Naive B cell (primary cell): Measurements from ENCODE around the gene COX7A1. TPM values are rescaled to one million over a fixed set of nuclear protein-coding genes. Genes with fewer than 3 reads are reported as not detected.
A peak's percentile ranks its signal among the peaks of the same experiment; 100 is the strongest.

ENCODE experiments used
- ATAC-seq, 2 donors: fragments of 150-1000 bp; cut with Tn5 transposase; 2 replicates each; pipeline ENCODE4 v1.10.0; 2021; ENCODE audit warnings: low read depth in 2 of 2, mild to moderate bottlenecking in 2 of 2, moderate library complexity in 2 of 2
- DNase-seq: peaks from one replicate; pipeline ENCODE4 v3.0.0; 2022
- H3K27ac Mint-ChIP-seq, 6 donors: one replicate each; pipeline ENCODE4 v1.8.0; 2020 to 2022; ENCODE audit warnings: mild to moderate bottlenecking in 6 of 6, mixed read lengths in 6 of 6, moderate library complexity in 5 of 6, inconsistent platforms in 2 of 6
- H3K27me3 Mint-ChIP-seq, 3 donors: one replicate each; pipeline ENCODE4 v1.8.0; 2021 to 2022; ENCODE audit warnings: mixed read lengths in 3 of 3, mild to moderate bottlenecking in 1 of 3
- H3K36me3 Mint-ChIP-seq, 2 donors: one replicate each; pipeline ENCODE4 v1.8.0; 2020 to 2022; ENCODE audit warnings: mixed read lengths in 2 of 2, inconsistent platforms in 1 of 2, mild to moderate bottlenecking in 1 of 2
- H3K4me1 Mint-ChIP-seq, 3 donors: one replicate each; pipeline ENCODE4 v1.8.0; 2020 to 2022; ENCODE audit warnings: mixed read lengths in 3 of 3, inconsistent platforms in 1 of 3, mild to moderate bottlenecking in 1 of 3, moderate library complexity in 1 of 3
- H3K4me3 Mint-ChIP-seq, 8 donors: one replicate each; pipeline ENCODE4 v1.8.0; 2020 to 2022; ENCODE audit warnings: mild to moderate bottlenecking in 8 of 8, mixed read lengths in 8 of 8, moderate library complexity in 8 of 8, inconsistent platforms in 2 of 8
- H3K9me3 Mint-ChIP-seq, 7 donors: one replicate each; pipeline ENCODE4 v1.8.0; 2020 to 2022; ENCODE audit warnings: mixed read lengths in 7 of 7, mild to moderate bottlenecking in 5 of 7, inconsistent platforms in 2 of 7, moderate library complexity in 1 of 7
- polyA plus RNA-seq, 6 donors: library from polyadenylated mRNA; unstranded; fragments of 300-500 nt; fragmentation: Illumina TruSeq; gene quantifications; one replicate each; pipeline ENCODE4 v1.2.3, GENCODE V29; 2021; ENCODE audit warnings: low read depth in 6 of 6

Gene COX7A1
- polyA plus RNA-seq, 6 donors from 2014 or later = not detected

DNA sequence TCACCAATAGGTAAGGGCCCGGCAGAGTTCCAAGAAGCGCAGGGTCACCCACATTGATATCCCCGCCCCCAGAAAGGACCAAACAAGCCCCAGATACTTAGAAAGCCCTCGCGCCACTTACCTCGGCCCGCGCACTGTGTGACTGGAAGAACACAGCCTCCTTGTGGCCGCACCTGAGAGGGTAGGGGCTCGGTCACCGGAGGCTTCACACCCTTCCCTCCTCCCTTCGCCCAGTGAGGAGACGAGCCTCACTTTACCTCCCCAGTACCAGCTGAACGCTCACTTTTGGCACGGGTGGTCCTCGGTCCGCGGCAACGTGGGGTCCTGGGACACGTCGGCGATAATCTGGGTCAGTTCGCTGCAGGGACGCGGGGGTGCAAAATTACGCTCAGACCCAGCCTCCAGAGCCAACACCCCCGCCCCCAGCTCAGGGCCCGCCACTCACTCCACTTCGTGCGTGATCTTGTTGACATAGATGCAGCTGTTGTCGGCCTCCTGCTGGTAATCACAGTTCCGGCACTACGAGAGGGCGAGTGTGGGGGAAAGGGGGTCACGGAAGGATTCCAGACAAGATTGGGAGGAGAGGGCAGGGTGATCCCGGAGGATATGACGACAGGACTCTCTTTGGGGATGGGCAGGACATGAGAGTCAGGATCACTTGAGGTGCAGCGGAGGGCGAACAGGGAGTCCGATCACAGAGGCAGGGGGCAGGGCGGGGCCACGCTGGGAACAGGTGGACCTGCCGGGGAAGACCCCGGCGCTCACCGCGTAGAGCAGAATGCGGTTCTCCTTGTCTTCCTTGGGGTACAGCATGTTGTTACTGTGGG, 38.1 kb downstream of the COX7A1 start:
- H3K4me3 Mint-ChIP-seq = peak overlapping the region; percentile 81 to 99 (median 96)
- H3K36me3 Mint-ChIP-seq = peaks cover 5 to 18% of the 10 kb centered on the region in 2 donors
- ATAC-seq = peak in 1 of 2 donors; percentile 2
- H3K27me3 Mint-ChIP-seq = no peaks in the 10 kb centered on the region
- no peak for DNase-seq
- H3K27ac Mint-ChIP-seq = peak overlapping the region; percentile 98 to 100 (median 98)
- H3K4me1 Mint-ChIP-seq = peaks cover 36 to 54% (median 49%) of the 10 kb centered on the region in 3 donors
- no peaks in the 10 kb centered on the region for H3K9me3 Mint-ChIP-seq

- no peaks in the 10 kb centered on the region for H3K9me3 Mint-ChIP-seq
- peak overlapping the region in 2 of 6 donors; percentile 79 to 98 for H3K27ac Mint-ChIP-seq
- peaks cover 5 to 16% of the 10 kb centered on the region in 2 donors for H3K36me3 Mint-ChIP-seq
- ATAC-seq (no peak), DNase-seq (no peak)
- no peaks in the 10 kb centered on the region for H3K27me3 Mint-ChIP-seq
- H3K4me3 Mint-ChIP-seq = peak overlapping the region; percentile 81 to 99 (median 96)
- peaks cover 36 to 50% (median 43%) of the 10 kb centered on the region in 3 donors for H3K4me1 Mint-ChIP-seq
Observed at GRCh38 chr19:36113425-36113824, 38.8 kb downstream of the COX7A1 start.

GRCh38 chr19:36112678-36113077, 39.6 kb downstream of the COX7A1 start:
- no peak for DNase-seq
- Mint-ChIP-seq H3K27ac (peak overlapping the region in 4 of 6 donors; percentile 12 to 98 (median 72)), H3K9me3 (no peaks in the 10 kb centered on the region), H3K4me1 (peaks cover 33 to 44% (median 42%) of the 10 kb centered on the region in 3 donors), H3K27me3 (no peaks in the 10 kb centered on the region), H3K4me3 (peak overlapping the region in 7 of 8 donors; percentile 68 to 96 (median 83)), H3K36me3 (peaks cover 0 to 9% of the 10 kb centered on the region in 2 donors)
- ATAC-seq = no peak

- Mint-ChIP-seq H3K9me3 (no peaks in the 10 kb centered on the region), H3K27ac (no peak overlapping the region), H3K27me3 (no peaks in the 10 kb centered on the region), H3K4me3 (peak overlapping the region in 1 of 8 donors; percentile 88), H3K36me3 (peaks cover 0 to 9% of the 10 kb centered on the region in 2 donors), H3K4me1 (peaks cover 27 to 32% (median 29%) of the 10 kb centered on the region in 3 donors)
- no peak for ATAC-seq
- DNase-seq = no peak
Observed at GRCh38 chr19:36111200-36111539, 41.1 kb downstream of the COX7A1 start.

- H3K9me3 Mint-ChIP-seq = no peaks in the 10 kb centered on the region
- peaks cover 24 to 26% (median 26%) of the 10 kb centered on the region in 3 donors for H3K4me1 Mint-ChIP-seq
- DNase-seq (no peak), ATAC-seq (no peak)
- peak within 1 kb of the TSS in 3 of 8 donors; percentile 76 to 88 (median 81) for H3K4me3 Mint-ChIP-seq
- H3K27me3 Mint-ChIP-seq = no peaks in the 10 kb centered on the region
- H3K36me3 Mint-ChIP-seq = peaks cover 0 to 9% of the 10 kb centered on the region in 2 donors
- H3K27ac Mint-ChIP-seq = peak within 1 kb of the TSS in 1 of 6 donors; percentile 69
Observed at GRCh38 chr19:36110487-36111199, 41.6 kb downstream of the COX7A1 start, which contains the start of gene OVOL3. OVOL3 (plus strand) TSS chr19:36111143; CDS start chr19:36111203, 60 bp downstream.

DNA sequence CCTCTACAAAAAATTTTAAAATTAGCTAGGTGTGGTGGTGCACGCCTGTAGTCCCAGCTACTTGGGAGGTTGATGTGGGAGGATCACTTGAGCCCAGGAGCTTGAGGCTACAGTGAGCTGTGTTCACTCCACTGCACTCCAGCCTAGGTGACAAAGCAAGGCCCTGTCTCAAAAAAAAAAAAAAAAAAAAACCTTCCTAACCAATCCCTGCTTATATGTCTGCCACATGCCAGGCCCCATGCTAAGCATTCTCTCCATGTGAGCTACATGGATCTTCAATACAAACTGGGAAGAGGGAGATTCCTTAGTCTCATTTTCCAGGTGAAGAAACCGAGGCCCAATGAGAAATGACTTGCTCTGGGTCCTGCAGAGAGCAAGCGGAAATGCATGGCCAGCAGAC, 43.6 kb downstream of the COX7A1 start:
- no peak for DNase-seq
- no peaks in the 10 kb centered on the region for H3K27me3 Mint-ChIP-seq
- peaks cover 0 to 9% of the 10 kb centered on the region in 2 donors for H3K36me3 Mint-ChIP-seq
- ATAC-seq = no peak
- H3K27ac Mint-ChIP-seq = no peak overlapping the region
- H3K4me3 Mint-ChIP-seq = peak overlapping the region in 1 of 8 donors; percentile 20
- peaks cover 10 to 11% (median 10%) of the 10 kb centered on the region in 3 donors for H3K4me1 Mint-ChIP-seq
- H3K9me3 Mint-ChIP-seq = no peaks in the 10 kb centered on the region

DNA sequence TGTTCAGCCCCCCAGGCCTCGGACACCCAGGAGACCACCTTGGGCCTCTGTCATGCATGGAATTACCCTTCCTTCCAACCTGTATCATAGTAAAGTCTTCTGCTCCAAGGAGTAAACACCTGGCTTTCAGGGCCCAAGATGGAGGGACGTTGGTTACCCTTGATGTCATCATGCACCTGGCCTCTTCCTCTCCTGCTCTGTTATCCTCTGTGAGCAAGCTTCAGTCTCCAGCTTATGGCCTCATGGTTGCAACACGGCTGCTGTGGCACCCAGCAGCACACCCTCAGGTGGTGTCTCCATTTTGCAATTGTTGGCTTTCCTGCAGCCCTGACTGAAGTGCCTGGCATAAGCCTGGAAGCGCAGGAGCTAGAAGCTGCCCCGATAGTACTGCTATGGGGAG, 45.3 kb downstream of the COX7A1 start:
- DNase-seq = no peak
- Mint-ChIP-seq H3K27ac (no peak overlapping the region), H3K4me3 (peak overlapping the region in 1 of 8 donors; percentile 21), H3K27me3 (no peaks in the 10 kb centered on the region), H3K36me3 (no peaks in the 10 kb centered on the region), H3K4me1 (peaks cover 0 to 3% (median 0%) of the 10 kb centered on the region in 3 donors), H3K9me3 (no peaks in the 10 kb centered on the region)
- no peak for ATAC-seq

DNA sequence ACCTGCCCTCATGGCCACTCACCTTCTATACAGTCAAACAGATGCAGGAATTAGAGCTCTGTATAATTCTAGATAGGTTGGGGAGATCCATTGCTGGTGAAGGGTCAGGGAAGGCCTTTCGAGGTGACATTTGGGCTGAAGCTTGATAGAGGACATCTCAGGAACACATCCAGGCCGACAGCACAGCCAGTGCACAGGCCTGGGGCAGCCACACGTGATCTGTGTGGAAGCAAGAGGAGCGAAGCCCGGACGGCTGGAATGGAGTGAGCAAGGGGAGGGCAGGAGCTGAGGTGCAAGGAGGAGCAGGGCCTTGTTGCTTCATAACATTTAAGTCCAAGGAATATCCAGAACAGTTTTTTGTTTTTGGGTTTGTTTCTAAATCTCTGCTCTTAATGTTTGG, 45.8 kb downstream of the COX7A1 start:
- Mint-ChIP-seq H3K27ac (peak overlapping the region in 1 of 6 donors; percentile 95), H3K4me1 (peaks cover 0 to 3% (median 0%) of the 10 kb centered on the region in 3 donors), H3K9me3 (no peaks in the 10 kb centered on the region), H3K27me3 (no peaks in the 10 kb centered on the region), H3K36me3 (no peaks in the 10 kb centered on the region), H3K4me3 (no peak overlapping the region)
- DNase-seq (no peak), ATAC-seq (no peak)

GRCh38 chr19:36103842-36104552, 48.2 kb downstream of the COX7A1 start:
- Mint-ChIP-seq H3K27ac (peak overlapping the region in 3 of 6 donors; percentile 28 to 42 (median 33)), H3K4me3 (no peak overlapping the region)
- no peak for ATAC-seq

GRCh38 chr19:36103040-36103626, 49.1 kb downstream of the COX7A1 start:
- Mint-ChIP-seq H3K4me1 (peaks cover 0 to 3% (median 0%) of the 10 kb centered on the region in 3 donors), H3K4me3 (no peak overlapping the region), H3K27ac (peak overlapping the region in 1 of 6 donors; percentile 24), H3K27me3 (no peaks in the 10 kb centered on the region), H3K9me3 (no peaks in the 10 kb centered on the region), H3K36me3 (no peaks in the 10 kb centered on the region)
- no peak for DNase-seq
- ATAC-seq = no peak

More at GRCh38 chr19:36103842-36104552, 48.2 kb downstream of the COX7A1 start:
- H3K4me1 Mint-ChIP-seq = peaks cover 0 to 3% (median 0%) of the 10 kb centered on the region in 3 donors
- no peaks in the 10 kb centered on the region for H3K27me3 Mint-ChIP-seq
- H3K36me3 Mint-ChIP-seq = no peaks in the 10 kb centered on the region
- H3K9me3 Mint-ChIP-seq = no peaks in the 10 kb centered on the region
- no peak for DNase-seq

DNA sequence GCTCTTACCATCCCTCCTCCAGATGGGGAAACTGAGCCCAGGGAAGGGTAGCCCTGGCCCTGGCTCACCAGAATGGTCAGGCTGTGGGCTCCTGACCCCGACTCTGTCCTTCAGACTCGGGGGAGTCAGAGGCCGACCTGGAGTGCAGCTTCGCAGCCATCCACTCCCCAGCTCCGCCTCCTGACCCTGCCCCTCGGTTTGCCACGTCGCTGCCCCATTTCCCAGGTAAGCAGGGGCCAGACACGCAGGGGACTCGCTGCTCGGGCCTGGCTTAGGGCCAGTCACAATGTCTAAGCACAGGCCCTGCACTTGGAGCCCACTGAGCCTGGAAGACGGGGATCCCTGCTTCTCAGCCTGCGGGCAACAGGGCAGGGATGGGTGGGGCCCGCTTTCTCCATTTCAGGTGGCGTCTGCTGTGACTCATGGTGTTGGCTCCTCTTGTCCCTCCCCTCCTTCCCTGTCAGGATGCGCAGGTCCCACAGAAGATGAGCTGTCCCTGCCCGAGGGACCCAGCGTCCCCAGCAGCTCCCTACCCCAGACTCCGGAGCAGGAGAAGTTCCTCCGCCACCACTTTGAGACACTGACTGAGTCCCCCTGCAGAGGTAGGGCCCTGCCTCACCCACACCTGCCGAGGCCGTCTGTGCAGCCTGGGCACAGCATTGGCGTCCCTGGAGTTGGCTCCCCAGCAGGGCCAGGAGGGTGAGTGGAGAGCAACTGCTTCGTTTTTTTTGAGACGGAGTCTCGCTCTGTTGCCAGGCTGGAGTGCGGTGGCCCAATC, 50.5 kb downstream of the COX7A1 start:
- no peak for ATAC-seq
- H3K4me1 Mint-ChIP-seq = peaks cover 0 to 3% (median 0%) of the 10 kb centered on the region in 3 donors
- H3K27ac Mint-ChIP-seq = no peak overlapping the region
- no peaks in the 10 kb centered on the region for H3K9me3 Mint-ChIP-seq
- no peaks in the 10 kb centered on the region for H3K27me3 Mint-ChIP-seq
- DNase-seq = no peak
- no peaks in the 10 kb centered on the region for H3K36me3 Mint-ChIP-seq
- H3K4me3 Mint-ChIP-seq = no peak overlapping the region
